Measurements from ENCODE around the gene QSOX2.

QSOX2 gene

DNA sequence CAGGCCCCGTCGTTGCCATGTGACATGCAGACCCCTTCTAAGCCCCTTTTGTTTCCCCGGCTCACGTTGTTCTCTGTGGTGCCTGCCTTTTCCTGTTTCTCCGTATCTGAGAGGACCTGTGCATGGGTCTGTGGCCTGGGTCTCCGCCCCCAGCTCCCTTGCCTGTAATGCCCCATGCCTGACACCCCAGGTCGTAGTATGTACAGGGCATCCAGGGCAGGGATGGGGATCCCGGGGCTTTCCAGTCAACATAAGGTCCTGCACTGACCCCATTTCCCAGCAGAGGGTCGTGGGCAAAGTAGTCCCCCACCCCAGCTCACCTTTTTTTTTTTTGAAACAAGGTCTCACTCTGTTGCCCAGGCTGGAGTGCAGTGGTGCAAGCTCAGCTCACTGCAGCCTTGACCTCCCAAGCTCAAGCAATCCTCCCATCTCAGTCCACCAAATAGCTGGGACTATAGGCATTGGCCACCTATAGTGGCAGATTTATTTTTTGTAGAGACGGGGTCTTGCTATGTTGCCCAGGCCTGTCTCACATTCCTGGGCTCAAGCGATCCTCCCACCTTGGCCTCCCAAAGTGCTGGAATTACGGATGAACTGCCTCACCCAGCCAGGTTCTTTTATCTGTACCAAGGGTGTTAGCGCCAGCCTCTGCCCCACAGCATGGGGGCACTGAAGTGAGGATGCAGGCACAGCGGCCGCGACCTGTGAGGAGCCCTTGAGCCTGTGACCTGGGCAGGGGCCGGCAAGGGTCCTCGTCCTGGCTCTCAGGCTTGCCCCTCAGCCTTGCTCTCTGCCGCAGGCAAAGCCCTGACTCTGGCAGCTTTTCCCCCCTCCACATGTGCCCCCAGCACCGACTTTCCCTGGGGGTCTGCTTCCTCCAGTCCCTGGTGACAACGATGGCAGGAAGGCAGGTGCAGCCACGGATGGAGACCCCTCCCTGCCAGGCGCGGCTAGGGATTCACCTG, 19.1 kb upstream of the QSOX2 start:
- DNase-seq = no peak

DNA sequence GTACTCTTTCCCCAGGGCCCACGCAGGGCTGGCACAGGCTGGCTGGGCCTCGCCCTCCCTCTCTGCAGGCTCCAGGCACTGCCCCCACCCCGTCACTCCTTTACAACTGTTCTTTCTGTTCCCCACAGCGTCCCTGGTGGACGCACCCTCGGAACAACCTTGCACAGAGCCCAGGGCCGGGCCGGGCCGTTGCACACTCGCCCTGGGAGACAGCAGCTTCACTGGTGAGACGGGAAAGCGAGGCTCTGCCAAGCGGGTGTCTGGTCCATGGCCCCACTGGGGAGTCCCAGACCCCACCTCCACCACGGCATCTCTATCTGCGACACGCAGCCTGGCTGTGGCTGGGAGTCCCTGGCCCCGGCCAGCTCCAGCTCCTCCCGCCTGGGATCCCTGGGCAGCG, 18.4 kb upstream of the QSOX2 start:
- DNase-seq = no peak

DNA sequence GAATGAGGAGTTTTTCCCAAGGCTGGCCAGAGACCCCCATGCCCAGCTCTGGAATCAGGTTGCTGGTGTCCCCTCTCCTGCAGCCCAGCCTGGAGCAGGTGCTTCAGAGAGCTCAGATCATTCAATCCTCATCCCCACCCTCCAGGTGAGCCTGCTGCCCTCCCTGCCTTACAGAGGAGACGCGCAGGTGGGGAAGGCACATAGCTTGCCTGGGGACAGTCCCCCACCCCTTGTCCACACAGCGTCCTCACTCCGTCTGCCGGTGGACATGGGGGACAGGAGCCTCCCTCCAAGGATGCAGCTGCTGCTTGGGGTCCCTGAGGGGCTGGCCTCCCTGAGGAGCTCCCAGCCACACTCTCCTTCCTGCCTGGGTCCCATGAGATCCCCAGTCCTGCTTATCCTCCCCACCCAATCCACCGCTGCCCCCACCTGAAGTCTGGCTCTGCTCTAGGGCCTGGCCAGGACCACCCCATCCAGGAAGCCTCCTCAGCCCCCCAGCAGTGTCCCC, 17.1 kb upstream of the QSOX2 start:
- DNase-seq = no peak

DNA sequence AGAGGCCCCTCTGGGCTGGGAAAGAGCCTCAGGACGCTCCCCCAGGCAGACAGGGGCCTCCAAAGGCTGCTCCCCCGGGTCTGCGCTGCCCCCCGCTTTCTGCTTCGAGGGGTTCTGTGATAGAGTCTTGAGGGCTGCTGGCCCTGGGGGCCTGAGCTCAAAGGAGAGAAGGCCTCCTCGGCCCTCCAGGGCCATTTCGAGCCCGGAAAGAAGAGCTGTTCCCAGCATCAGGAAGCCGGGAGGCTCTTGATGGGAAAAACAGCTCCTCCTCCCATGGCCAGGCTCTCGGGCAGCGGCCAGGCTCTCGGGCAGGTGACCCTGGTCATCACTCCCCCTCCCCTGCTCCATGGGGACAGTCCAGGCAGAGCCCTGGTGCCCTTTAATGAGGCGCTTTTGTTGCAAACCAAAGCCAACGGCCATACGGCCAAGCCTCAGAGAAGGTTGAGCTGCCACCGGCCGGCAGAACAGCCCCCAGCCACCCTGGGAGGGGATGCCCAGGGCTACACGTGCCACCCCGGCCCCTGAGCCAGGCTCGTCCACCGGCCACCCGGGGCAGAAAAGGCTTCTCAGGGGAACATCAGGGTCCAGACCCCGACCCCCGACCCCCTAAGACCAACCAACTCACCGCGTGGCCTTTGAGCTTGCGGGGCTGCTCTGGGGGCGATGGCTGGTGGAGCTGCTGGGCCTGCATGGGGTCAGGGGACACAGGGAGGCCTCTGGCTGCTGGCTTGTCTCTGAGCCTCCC, 16.2 kb upstream of the QSOX2 start:
- DNase-seq = no peak

DNA sequence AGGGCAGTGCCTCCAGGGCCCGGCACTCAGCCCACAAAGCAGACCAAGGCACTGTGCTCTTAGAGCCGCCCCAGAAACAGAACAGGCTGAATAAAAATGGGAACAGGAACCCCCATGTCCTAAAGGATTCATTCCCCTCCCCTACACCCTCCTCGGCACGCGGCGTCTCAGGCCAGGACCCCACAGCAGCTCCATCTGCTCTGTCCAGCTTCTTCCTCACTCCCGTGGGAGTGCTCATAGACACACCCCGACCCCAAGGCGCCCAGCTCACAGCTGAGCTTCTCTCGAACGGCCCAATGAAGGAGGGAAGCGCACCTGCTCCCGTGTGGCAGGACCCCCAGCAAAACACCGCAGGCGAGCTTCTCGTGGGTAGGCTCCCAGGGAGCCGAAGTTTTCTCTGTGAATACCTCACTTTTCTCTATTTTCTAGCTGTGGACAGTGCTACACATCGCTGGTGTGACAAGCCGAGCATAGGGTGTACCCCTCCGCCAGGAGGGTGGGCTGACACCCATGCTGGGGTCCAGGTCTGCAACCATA, 15.4 kb upstream of the QSOX2 start:
- no peak for DNase-seq

DNA sequence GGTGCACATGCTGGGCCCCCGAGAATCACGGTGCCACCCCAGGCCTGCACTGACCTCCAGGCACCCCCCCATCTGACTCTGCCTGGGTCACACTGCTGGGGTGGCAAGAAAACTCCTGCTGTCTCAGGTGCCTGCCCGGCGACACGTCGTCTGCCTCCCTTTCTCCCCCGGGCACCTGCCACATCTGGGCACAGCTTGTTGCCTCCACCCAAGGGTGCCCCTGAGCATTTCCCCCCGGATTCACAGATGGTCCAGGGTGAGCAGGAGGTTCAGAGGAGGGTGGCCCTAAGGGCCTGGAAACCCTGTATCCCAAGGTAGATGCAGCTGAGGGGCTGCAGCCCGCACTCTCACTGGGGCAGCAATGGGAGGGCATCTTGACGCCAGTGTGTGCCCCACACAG, 14.9 kb upstream of the QSOX2 start:
- DNase-seq = no peak

DNA sequence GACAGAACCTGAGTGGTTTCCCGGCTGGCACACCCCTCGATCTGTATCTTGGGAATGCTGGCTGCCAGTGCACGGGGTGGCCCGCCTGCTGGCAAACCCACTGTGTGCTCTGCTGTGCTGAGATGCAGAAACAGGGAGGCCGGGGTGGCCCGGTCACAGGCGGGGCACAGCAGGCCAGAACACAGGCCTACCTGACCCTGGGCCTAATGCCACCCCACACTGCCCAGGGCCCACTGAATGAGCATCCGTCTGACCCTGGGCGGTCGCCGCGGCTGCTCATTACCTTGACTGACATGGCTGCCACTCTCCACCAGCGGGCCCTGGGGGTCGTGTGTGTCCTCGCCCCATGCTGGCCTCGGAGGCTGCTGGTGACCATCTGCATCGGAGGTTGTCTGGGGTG, 14.2 kb upstream of the QSOX2 start:
- no peak for DNase-seq

DNA sequence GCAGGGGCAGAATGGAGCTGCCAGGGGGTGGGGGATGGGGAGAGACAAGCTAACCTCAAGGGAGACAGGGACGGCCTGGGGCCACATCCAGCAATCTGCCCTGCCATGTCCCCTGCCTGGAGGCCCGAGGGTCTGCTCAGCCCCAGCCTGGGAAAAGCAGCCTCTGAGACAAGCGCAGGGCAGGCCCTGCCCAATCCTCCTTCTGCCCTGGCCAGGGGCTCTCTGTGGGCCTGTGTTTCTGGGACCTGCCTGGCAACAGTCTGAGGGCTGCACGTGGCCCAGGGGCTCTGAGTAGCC, 13.9 kb upstream of the QSOX2 start:
- DNase-seq = no peak

DNA sequence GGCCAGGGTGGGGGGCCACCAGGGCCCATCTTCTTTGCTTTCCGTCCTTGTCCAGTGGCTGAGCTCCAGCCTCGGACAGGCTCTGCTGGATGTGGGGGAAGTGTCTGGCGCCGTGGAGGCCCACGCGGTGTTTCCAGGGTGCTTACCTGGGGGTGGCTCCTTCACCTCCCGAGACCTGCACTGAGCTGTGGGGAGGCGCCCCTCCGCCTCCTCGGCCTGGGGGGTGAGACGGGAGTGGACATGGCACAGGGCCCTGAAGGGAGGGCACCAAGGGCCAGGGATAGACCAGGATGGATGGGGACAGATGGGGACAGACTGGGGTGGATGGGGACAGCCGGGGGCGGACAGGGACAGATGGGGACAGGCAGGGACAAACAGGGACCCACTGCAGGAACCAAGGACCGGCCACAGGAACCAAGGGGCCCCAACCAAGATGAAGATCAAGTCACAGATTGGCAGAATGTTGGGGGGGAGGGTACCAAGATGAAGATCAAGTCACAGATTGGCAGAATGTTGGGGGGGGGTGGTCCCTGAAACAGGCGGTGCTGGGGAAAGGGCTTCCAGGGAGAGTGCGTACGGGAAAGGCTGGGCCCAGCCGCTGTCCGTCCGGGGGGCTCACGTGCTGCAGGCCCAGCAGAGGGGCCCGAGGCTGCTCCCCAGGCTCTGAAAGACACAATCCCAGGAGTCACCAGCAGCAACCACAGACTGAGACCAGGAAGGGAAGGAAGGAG, 13.3 kb upstream of the QSOX2 start:
- DNase-seq = no peak

DNA sequence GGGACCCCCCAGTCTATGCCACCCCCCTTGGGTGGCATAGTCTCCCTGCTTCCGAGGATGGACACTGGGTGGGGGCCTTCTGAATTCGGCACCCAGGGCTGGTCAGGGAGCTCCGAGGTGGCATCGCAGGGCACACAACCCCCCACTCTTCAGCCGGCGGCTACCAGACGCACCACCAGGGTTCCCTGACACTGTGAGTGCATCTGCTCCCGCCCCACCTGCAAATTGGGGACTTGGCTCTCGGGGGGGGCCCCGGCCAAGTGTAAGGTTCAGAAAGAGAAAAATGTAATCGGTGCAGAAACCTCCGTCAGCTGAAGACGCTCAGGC, 12.7 kb upstream of the QSOX2 start:
- DNase-seq = no peak

DNA sequence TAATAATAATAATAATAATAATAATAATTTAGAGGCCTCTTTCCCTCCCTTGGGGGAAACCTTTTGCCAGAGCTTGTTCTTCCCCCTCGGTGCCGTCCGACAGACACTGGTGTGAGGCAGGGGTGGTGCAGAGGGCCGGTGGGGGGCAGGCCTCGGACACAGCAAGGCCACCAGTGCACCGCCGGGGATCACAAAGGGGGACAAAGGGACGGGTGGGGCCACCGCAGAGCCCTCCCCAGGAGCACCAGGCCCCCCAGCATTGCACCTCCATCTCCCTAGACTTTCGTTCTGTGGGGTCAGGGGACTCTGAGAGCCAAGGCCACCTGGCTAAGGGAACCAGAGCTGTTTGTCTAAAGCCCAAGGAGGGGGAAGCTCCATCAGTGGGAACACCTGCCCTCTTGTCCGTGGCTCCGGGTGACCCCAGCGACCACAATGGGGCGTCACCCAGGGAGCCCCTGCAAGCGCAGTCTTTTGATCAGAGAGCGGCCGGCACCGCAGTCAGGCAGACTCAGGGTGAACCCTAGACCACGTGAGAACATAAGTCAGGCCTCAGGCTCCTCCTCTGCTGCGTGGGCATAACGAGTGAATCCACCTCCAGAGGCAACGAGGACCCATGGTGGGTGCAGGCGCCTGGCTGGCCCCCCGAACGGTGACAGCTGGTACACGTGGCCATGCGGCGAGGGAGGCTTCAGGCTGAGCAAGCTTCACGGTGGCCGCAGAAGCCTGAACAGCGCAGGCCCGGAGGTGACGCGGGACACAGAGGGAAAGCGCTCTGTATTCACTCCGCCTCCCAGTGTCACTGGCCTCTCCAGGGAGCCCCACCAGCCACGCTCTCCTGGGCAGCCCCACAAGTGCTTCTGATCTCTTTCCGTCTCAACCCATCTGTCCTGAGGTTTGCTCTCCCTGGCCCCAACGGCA, 12.0 kb upstream of the QSOX2 start:
- no peak for DNase-seq

DNA sequence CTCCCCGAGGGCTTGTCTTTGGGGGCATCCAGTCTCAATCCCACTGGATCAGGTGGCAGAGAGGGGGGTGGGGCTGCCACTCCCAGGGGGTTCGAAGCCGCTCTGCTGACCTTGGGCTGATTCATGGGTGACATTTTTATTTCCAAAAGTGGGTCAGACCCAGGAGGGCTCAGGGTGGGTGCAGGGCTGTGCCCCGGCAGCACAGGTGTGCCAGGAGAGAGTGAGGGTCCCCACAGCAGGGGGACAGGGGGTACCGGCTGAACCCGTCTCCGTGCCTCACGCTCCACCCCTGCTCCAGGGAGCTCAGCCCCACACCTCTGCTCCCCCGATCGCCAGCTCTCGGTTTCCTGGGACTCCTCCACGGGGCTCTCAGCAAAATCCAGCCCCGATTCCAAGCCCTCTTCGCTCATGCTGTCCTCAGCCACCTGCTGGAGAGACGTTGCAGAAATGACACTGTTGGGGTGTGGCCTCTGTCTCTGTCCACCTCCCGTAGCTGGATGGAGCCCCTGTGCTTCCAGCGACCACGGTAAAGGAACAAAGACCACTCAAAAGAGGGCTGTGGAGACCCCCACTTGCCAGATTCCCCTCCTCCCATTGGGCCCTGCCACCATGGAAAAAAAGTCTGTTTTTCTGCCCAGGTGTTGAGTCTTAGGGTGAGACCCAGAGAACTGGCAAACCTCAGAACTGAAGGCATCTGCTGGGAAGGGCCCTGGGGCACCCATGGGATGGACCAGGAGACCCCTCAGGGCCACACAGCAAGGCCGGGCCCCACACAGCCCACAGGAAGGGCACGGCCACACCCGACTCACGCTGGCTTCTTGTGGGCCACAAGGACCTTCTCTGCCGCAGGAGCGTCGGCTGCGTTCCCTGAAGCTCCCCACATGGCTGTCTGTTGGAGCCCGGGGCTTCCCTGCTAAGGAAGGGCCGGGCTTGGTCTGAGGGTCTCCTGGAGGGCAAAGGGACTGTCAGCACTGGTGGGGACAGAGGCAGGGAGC, 10.6 kb upstream of the QSOX2 start:
- DNase-seq = no peak

DNA sequence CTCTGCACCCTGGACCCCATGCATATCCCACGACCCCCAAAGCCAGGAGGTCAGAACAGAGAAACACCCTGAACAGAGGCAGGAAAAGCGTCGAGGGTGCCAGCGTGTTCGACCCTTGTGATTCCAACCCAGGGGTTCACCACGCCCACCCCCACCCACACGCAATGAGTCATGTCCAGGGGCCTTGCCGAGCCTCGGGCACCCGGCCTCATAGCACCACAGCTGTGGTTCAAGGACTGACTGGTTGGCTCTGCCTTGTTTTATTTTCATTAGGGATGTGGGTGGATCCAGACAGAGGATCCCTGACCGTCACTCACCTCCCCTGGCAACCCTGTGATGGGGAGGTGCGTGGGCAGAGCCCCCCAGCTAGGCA, 9.5 kb upstream of the QSOX2 start:
- DNase-seq = no peak

DNA sequence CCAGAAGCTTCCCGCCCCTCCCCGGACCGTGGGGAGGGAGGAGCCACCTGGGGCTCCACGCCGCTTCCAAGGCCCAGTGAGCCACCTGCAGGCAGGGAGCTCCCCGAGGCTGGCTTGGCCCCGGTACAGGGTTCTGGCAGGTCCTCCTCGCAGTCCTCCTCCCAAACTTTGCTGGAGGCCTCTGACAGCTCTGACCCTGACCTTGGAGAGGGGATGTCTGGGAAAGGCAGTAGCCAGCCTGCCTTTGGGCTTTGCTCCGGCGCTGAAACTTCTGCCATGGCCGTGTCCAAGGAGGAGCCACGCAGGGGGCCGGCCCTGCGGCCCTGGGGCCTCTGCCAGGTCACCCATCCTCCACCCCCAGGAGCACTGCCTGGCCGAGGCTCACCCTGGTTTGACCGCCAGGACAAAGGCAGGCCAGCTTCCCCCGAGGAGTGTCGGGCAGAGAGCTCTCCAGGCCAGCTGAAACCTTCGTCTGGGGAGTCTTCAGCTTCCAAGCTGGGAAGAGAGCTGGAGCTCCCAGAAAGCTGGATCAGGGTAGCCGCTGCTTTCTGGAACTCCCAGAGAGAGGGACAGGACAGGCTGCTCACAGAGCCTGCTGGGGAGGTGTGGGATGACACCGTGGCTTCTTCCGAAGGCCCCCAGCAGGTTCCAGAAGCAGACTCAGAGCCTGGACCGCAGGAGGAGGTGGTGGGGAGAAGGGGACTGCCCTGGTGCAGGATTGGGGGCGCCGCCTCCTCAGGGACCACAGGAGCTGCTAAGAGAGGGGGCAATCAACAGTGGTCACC, 9.0 kb upstream of the QSOX2 start:
- DNase-seq = no peak

DNA sequence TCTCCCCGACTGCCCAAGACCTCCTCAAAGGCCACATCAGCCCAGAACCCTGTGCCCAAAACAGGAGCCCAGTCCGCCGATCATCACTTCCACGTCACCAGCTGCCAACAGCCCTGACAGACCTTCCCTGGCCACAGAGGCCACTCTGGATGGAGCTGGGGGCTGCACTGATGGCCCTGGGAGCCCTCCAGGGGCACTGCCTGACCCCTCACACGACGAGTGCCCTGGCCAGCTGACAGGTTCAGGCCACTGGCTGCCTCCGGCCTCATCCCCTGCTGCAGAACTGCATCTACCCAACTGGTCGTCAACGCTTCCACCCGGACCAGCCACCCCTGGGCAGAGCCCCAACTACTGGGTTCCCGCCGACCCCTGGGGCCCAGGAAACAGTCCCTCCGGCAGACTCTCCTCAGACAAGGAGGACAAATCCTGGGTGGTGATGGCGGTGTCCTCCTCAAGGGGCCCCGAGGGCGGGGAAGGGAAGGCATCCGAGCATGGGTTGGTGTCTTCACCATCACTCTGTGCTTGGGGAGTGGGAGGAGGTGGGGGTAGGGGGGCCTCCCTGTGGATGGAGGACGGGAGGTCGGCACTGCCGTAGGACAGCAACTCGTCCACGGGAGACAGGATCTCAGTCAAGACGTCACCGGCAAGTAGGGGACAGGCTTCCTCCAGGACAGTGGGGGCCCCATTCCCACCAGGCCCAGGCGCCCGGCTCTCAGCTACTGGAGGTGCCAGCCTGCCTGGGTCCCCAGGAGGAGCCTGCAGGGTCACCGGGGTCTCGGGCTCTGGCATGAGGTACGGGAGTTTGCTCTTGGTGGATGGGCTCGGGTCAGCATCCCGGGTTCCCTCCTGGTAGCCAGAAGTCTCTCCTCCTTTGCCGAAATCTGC, 7.9 kb upstream of the QSOX2 start:
- DNase-seq = no peak

DNA sequence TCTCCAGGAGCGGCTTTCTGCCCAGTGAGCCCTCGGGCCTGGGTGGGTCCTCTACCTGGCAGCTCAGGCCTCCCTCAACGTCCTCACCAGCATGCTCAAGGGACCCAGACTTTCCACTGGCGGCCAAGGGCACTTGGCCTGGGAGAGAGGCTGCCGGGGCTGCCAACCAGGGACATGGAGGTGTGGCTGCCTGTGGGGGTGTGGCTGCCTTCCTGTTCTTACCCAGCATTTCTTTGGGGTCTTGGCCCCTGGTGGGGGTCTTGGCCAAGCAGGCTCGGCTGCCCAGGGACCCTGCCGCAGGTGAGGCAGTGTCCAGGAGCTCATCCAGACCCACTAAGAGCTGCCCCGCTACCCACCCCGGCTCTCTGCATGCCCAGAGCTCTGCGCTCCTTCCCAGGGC, 7.2 kb upstream of the QSOX2 start:
- DNase-seq = no peak

DNA sequence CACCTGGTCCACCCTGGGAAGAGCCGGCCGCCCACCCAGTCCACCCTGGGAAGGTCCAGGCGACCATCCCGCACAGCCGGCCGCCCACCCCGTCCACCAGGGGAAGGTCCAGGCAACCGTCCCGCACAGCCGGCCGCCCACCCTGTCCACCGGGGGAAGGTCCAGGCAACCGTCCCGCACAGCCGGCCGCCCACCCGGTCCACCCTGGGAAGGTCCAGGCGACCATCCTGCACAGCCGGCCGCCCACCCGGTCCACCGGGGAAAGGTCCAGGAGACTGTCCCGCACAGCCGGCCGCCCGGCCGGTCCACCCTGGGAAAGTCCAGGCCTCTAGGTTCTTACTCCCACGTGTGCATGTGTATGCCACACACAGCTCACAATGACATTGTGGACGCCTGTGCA, 6.7 kb upstream of the QSOX2 start:
- no peak for DNase-seq

DNA sequence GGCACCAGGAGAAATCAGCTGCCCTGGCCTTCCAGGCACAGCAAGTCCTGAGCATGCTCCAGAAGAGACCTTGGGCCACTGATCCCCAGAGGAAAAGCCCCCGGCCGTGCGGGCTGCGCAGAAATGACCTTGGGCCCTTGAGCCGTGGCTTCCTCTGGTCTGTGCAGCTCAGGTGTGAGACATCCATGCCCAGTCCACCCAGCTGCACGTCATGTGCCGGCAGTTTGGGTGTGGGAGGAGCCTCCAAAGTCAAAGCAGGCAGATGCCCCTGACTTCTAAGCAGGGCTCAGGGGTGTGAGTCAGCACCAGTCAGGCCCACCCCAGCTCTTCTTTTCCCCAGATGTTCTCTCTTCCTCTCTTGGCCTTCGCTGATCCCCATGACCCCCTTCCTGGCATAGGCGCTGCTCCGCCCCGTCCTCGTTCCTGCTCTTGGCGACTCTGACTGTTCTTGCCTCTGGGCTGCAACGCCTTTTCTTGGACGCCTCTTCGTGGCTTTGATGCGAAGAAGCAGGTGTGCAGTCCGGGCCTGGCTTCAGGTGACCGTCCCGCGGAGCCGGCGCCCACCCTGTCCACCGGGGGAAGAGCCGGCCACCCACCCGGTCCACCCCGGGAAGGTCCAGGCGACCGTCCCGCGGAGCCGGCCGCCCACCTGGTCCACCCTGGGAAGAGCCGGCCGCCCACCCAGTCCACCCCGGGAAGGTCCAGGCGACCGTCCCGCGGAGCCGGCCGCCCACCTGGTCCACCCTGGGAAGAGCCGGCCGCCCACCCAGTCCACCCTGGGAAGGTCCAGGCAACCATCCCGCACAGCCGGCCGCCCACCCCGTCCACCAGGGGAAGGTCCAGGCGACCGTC, 5.9 kb upstream of the QSOX2 start:
- DNase-seq = no peak

Data from activated CD8-positive, alpha-beta memory T cell treated with anti-CD3 and anti-CD28 coated beads, Interleukin-2, amount 50 U/mL, for 48 hours (primary cell).